PC-3 (cell line): ENCODE results near the gene THBS3.

Source experiments
- CTCF ChIP-seq: fragments of 300-600 bp; sonication (generic); conservative IDR thresholded peaks from 2 replicates; pipeline ENCODE4 v1.5.1; 2017; ENCODE audit warnings: antibody characterized with exemption, low read depth, mild to moderate bottlenecking, low read length
- EZH2 ChIP-seq: fragments of 300-600 bp; sonication (generic); IDR thresholded peaks from one replicate; pipeline ENCODE4 v1.6.1; 2017; ENCODE audit warnings: antibody characterized with exemption, mild to moderate bottlenecking, low read length; ENCODE audit not compliant: unreplicated experiment
- EZH2phosphoT487 ChIP-seq: fragments of 300-600 bp; sonication (generic); IDR thresholded peaks from 2 replicates; pipeline ENCODE4 v1.6.1; 2018; ENCODE audit warnings: mild to moderate bottlenecking, antibody characterized with exemption, low read length, borderline replicate concordance

GRCh38 chr1:155208541-155209311, 1.0 kb upstream of the THBS3 start, which contains the start of gene MTX1:
- TF ChIP-seq CTCF: no peak
- TF ChIP-seq EZH2phosphoT487: no peak
- no peak for TF ChIP-seq EZH2
